Lower leg skin (tissue), 3 donors: ENCODE results near the gene CDX1.

Source experiments
- CTCF ChIP-seq, 3 donors: fragments of 450-650 bp; IDR thresholded peaks; one replicate each; pipeline ENCODE4 v1.5.1; 2016; ENCODE audit warnings: antibody characterized with exemption in 3 of 3, mild to moderate bottlenecking in 3 of 3, moderate library complexity in 2 of 3
- POLR2A ChIP-seq, 2 donors: fragments of 450-650 bp; IDR thresholded peaks; one replicate each; pipeline ENCODE4 v1.6.1; 2016 to 2017; ENCODE audit warnings: antibody characterized with exemption in 2 of 2, mild to moderate bottlenecking in 1 of 2, moderate library complexity in 1 of 2

GRCh38 chr5:150229571-150229970, 63.0 kb downstream of the CDX1 start:
- TF ChIP-seq CTCF (IDR thresholded peaks at IDR 0.05): no peak
- TF ChIP-seq POLR2A (IDR thresholded peaks at IDR 0.05): no peak
